ENCODE data around the gene AHI1. TPM values are rescaled to one million over a fixed set of nuclear protein-coding genes. Genes with fewer than 3 reads are reported as not detected.

AHI1 gene
- total and polyA plus RNA-seq, 2 donors (not counting 1 experiment from before 2014, with no cell fraction given), result 8.3 to 61.7 TPM

DNA sequence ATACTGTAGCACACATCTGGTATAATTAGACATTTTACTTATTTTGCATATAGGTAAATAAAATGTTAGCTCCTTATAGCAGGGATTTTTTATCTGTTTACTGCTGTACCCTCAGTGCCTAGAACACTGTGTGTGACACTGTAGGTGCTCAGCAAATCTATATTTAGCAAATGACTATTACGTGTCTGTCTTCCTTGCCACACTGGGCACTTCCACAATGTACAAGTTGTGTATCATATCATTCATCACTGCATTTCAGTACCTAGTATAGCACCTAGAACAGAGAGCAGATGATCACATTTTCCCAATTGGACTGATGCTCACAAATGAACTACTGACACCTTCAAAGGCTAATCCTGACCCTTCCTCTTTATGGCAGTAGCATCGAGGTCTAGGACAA is 200.8 kb downstream of the AHI1 start:
- ChIA-PET CTCF (no interaction called here), POLR2A (no interaction called here)
- TF ChIP-seq CTCF (IDR thresholded peaks at IDR 0.05) (no peak), EZH2 (IDR thresholded peaks at IDR 0.05; ENCODE audit: borderline replicate concordance, insufficient read depth, low read depth, low read length, poor library complexity, severe bottlenecking) (no peak)
- Histone ChIP-seq H3K79me2 (ENCODE audit: control insufficient read depth, insufficient read depth, low read length) (no peaks in the 10 kb centered on the region), H4K20me1 (ENCODE audit: control insufficient read depth, insufficient read depth, low read length, poor library complexity, severe bottlenecking) (no peaks in the 10 kb centered on the region), H2AFZ (ENCODE audit: insufficient read depth, low read depth, low read length, poor library complexity, severe bottlenecking) (no peak overlapping the region), H3K4me3 (ENCODE audit: control extremely low read depth in 1 of 5, extremely low read depth in 1 of 5, insufficient read depth in 1 of 5, low read depth in 2 of 5, low read length in 4 of 5) (no peak overlapping the region), H3K4me1 (ENCODE audit: control insufficient read depth in 2 of 2, insufficient read depth in 2 of 2, low read length in 2 of 2) (no peaks in the 10 kb centered on the region), H3K9me3 (ENCODE audit: control extremely low read depth in 1 of 3, control insufficient read depth in 2 of 3, insufficient read depth in 1 of 3, low read length in 2 of 3) (peaks cover 0 to 5% (median 2%) of the 10 kb centered on the region in 3 donors), H3K27me3 (replicated peaks in 1 of 4; ENCODE audit: control extremely low read depth in 1 of 4, control insufficient read depth in 3 of 4, insufficient read depth in 4 of 4, low read length in 3 of 4) (no peaks in the 10 kb centered on the region), H3K4me2 (replicated peaks; ENCODE audit: low read depth, low read length, poor library complexity, severe bottlenecking) (no peak overlapping the region), H3K36me3 (replicated peaks in 1 of 2; ENCODE audit: control extremely low read depth in 1 of 2, control insufficient read depth in 1 of 2, extremely low read depth in 1 of 2, insufficient read depth in 2 of 2, low read length in 1 of 2) (no peaks in the 10 kb centered on the region), H3K9ac (ENCODE audit: low read length) (no peak overlapping the region), H3K27ac (ENCODE audit: low read length in 2 of 2) (no peak overlapping the region)
- H3K4me1 Mint-ChIP-seq, result no peaks in the 10 kb centered on the region
- no peak for DNase-seq
- peaks cover 2% of the 10 kb centered on the region for H3K9me3 Mint-ChIP-seq (ENCODE audit: insufficient read depth)
- H3K4me3 Mint-ChIP-seq, result no peak overlapping the region
- ATAC-seq (ENCODE audit: low read depth), result no peak
- H3K27me3 Mint-ChIP-seq, result no peaks in the 10 kb centered on the region
- WGBS (ENCODE audit: insufficient coverage), result 78% methylated on average over 2 of the region's 2 CpGs
- no peak overlapping the region for H3K27ac Mint-ChIP-seq
- intact Hi-C loops (cut with micrococcal nuclease), result no loop called here

DNA sequence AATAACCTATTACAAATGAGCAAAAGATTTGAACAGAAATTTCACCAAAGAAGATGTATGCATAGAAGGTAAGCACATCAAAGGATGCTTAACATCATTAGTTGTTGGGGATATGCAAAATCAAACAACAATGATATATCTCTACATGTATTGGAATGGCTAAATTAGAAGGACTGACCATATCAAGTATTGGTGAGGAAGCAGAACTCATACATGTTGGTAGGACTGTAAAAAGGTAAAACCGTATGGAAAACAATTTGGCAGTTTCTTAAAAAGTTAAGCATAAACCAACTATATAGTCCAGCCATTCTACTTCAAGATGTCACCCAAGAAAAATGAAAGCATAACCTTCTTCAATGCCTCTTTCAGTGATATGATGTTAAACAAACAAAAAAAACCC is 202.5 kb downstream of the AHI1 start:
- H3K4me2 ChIP-seq (replicated peaks; ENCODE audit: low read depth, low read length, poor library complexity, severe bottlenecking), result no peak overlapping the region
- Mint-ChIP-seq H3K27me3 (no peaks in the 10 kb centered on the region), H3K27ac (no peak overlapping the region), H3K9me3 (ENCODE audit: insufficient read depth) (peaks cover 2% of the 10 kb centered on the region), H3K4me3 (no peak overlapping the region), H3K4me1 (no peaks in the 10 kb centered on the region)
- ATAC-seq (ENCODE audit: low read depth) (no peak), DNase-seq (no peak)
- no peak overlapping the region for H3K4me3 ChIP-seq (ENCODE audit: control extremely low read depth in 1 of 5, extremely low read depth in 1 of 5, insufficient read depth in 1 of 5, low read depth in 2 of 5, low read length in 4 of 5)
- ChIA-PET POLR2A (no interaction called here), CTCF (no interaction called here)
- no peaks in the 10 kb centered on the region for H3K4me1 ChIP-seq (ENCODE audit: control insufficient read depth in 2 of 2, insufficient read depth in 2 of 2, low read length in 2 of 2)
- WGBS (ENCODE audit: insufficient coverage), result 100% methylated on average over 1 of the region's 1 CpG
- intact Hi-C loops (cut with micrococcal nuclease), result no loop called here
- no peaks in the 10 kb centered on the region for H3K27me3 ChIP-seq (replicated peaks in 1 of 4; ENCODE audit: control extremely low read depth in 1 of 4, control insufficient read depth in 3 of 4, insufficient read depth in 4 of 4, low read length in 3 of 4)
- H3K9ac ChIP-seq (ENCODE audit: low read length), result no peak overlapping the region
- no peak overlapping the region for H2AFZ ChIP-seq (ENCODE audit: insufficient read depth, low read depth, low read length, poor library complexity, severe bottlenecking)
- no peaks in the 10 kb centered on the region for H3K79me2 ChIP-seq (ENCODE audit: control insufficient read depth, insufficient read depth, low read length)
- H3K36me3 ChIP-seq (replicated peaks in 1 of 2; ENCODE audit: control extremely low read depth in 1 of 2, control insufficient read depth in 1 of 2, extremely low read depth in 1 of 2, insufficient read depth in 2 of 2, low read length in 1 of 2), result no peaks in the 10 kb centered on the region
- no peaks in the 10 kb centered on the region for H4K20me1 ChIP-seq (ENCODE audit: control insufficient read depth, insufficient read depth, low read length, poor library complexity, severe bottlenecking)
- TF ChIP-seq EZH2 (IDR thresholded peaks at IDR 0.05; ENCODE audit: borderline replicate concordance, insufficient read depth, low read depth, low read length, poor library complexity, severe bottlenecking), result no peak
- TF ChIP-seq CTCF (IDR thresholded peaks at IDR 0.05), result no peak
- H3K9me3 ChIP-seq (ENCODE audit: control extremely low read depth in 1 of 3, control insufficient read depth in 2 of 3, insufficient read depth in 1 of 3, low read length in 2 of 3), result peaks cover 0 to 5% (median 2%) of the 10 kb centered on the region in 3 donors
- no peak overlapping the region for H3K27ac ChIP-seq (ENCODE audit: low read length in 2 of 2)

Data from B cell (primary cell).